ENCODE data around the gene EDC3. TPM values are rescaled to one million over a fixed set of nuclear protein-coding genes. Genes with fewer than 3 reads are reported as not detected.

The EDC3 gene
- total and polyA plus RNA-seq, 9 of the 15 experiments (the other 6 are each of a cell fraction or from before 2014, with no cell fraction given) = 11.7 to 63.9 (median 32.8) TPM

DNA sequence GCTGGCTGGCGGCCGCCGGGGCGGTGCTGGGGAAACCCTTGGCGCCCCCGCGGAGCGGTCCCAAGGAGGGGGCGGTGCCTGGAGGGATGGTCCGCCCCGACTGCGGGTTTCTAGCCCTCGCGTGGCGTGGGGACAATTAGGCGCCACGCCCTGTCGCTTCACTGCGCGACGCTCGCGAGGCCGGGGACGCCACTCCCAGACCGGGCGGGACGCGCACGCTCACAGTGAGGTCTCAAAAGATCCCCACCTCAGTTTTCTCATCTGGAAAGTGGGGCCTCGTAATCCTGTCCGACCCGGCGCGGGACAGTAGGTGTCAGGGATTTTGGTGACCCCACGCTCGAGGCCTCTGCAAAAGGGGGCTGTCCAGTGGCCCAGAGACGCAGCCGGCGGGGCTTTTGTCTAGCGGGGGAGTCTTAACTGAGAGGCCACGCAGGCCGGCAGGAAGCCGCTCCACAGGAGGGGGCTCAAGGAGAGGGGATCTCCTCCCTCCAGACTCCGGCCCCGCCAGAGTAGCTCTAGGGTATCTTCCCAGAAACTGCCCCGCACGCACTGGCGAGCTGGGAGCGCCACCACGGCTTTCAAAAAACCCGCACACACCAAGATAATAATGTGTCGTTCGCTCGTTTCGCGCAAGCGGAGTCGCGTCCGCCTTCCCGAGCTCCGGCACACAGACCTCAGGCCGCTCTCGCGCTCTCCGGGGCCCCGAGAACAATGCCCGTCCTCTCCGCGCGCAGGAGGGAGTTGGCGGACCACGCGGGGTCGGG is 80.9 kb downstream of the EDC3 start (continued):
- TF ChIP-seq HDAC3 (IDR thresholded peaks at IDR 0.05; ENCODE audit: borderline replicate concordance, partially characterized antibody) (no peak), FOSL1 (tag; conservative IDR thresholded peaks at IDR 0.05) (no peak), RHOXF2B (CRISPR knock-in tag; conservative IDR thresholded peaks at IDR 0.05) (no peak), RCOR1 (IDR thresholded peaks at IDR 0.05; ENCODE audit: borderline replicate concordance in 1 of 2, low read depth in 2 of 2, low read length in 2 of 2) (peak; percentile 11 to 86; a peak in 3 of 4 replicates), SETDB1 (IDR thresholded peaks at IDR 0.05; ENCODE audit: low read length) (no peak), HDAC8 (tag; IDR thresholded peaks at IDR 0.05) (no peak; the same call in 1 of the 2 replicates), RBM15 (IDR thresholded peaks at IDR 0.05; ENCODE audit: insufficient read depth, low read length) (no peak)
- TF ChIP-seq, protein P1, sequence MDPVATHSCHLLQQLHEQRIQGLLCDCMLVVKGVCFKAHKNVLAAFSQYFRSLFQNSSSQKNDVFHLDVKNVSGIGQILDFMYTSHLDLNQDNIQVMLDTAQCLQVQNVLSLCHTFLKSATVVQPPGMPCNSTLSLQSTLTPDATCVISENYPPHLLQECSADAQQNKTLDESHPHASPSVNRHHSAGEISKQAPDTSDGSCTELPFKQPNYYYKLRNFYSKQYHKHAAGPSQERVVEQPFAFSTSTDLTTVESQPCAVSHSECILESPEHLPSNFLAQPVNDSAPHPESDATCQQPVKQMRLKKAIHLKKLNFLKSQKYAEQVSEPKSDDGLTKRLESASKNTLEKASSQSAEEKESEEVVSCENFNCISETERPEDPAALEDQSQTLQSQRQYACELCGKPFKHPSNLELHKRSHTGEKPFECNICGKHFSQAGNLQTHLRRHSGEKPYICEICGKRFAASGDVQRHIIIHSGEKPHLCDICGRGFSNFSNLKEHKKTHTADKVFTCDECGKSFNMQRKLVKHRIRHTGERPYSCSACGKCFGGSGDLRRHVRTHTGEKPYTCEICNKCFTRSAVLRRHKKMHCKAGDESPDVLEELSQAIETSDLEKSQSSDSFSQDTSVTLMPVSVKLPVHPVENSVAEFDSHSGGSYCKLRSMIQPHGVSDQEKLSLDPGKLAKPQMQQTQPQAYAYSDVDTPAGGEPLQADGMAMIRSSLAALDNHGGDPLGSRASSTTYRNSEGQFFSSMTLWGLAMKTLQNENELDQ (CRISPR knock-in tag; IDR thresholded peaks at IDR 0.05; ENCODE audit: borderline replicate concordance) = no peak
- TF ChIP-seq, protein P2, sequence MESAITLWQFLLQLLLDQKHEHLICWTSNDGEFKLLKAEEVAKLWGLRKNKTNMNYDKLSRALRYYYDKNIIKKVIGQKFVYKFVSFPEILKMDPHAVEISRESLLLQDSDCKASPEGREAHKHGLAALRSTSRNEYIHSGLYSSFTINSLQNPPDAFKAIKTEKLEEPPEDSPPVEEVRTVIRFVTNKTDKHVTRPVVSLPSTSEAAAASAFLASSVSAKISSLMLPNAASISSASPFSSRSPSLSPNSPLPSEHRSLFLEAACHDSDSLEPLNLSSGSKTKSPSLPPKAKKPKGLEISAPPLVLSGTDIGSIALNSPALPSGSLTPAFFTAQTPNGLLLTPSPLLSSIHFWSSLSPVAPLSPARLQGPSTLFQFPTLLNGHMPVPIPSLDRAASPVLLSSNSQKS (CRISPR knock-in tag; IDR thresholded peaks at IDR 0.05) = no peak
- TF ChIP-seq, protein P3, sequence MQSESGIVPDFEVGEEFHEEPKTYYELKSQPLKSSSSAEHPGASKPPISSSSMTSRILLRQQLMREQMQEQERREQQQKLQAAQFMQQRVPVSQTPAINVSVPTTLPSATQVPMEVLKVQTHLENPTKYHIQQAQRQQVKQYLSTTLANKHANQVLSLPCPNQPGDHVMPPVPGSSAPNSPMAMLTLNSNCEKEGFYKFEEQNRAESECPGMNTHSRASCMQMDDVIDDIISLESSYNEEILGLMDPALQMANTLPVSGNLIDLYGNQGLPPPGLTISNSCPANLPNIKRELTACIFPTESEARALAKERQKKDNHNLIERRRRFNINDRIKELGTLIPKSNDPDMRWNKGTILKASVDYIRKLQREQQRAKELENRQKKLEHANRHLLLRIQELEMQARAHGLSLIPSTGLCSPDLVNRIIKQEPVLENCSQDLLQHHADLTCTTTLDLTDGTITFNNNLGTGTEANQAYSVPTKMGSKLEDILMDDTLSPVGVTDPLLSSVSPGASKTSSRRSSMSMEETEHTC (IDR thresholded peaks at IDR 0.05) = no peak
- TF ChIP-seq, protein P4, sequence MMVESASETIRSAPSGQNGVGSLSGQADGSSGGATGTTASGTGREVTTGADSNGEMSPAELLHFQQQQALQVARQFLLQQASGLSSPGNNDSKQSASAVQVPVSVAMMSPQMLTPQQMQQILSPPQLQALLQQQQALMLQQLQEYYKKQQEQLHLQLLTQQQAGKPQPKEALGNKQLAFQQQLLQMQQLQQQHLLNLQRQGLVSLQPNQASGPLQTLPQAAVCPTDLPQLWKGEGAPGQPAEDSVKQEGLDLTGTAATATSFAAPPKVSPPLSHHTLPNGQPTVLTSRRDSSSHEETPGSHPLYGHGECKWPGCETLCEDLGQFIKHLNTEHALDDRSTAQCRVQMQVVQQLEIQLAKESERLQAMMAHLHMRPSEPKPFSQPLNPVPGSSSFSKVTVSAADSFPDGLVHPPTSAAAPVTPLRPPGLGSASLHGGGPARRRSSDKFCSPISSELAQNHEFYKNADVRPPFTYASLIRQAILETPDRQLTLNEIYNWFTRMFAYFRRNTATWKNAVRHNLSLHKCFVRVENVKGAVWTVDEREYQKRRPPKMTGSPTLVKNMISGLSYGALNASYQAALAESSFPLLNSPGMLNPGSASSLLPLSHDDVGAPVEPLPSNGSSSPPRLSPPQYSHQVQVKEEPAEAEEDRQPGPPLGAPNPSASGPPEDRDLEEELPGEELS (CRISPR knock-in tag; IDR thresholded peaks at IDR 0.05; ENCODE audit: borderline replicate concordance) = no peak
- TF ChIP-seq, protein P5, sequence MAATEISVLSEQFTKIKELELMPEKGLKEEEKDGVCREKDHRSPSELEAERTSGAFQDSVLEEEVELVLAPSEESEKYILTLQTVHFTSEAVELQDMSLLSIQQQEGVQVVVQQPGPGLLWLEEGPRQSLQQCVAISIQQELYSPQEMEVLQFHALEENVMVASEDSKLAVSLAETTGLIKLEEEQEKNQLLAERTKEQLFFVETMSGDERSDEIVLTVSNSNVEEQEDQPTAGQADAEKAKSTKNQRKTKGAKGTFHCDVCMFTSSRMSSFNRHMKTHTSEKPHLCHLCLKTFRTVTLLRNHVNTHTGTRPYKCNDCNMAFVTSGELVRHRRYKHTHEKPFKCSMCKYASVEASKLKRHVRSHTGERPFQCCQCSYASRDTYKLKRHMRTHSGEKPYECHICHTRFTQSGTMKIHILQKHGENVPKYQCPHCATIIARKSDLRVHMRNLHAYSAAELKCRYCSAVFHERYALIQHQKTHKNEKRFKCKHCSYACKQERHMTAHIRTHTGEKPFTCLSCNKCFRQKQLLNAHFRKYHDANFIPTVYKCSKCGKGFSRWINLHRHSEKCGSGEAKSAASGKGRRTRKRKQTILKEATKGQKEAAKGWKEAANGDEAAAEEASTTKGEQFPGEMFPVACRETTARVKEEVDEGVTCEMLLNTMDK (IDR thresholded peaks at IDR 0.05; ENCODE audit: borderline replicate concordance, insufficient read depth, low read depth, low read length, poor library complexity, severe bottlenecking) = no peak
- TF ChIP-seq, protein P6, sequence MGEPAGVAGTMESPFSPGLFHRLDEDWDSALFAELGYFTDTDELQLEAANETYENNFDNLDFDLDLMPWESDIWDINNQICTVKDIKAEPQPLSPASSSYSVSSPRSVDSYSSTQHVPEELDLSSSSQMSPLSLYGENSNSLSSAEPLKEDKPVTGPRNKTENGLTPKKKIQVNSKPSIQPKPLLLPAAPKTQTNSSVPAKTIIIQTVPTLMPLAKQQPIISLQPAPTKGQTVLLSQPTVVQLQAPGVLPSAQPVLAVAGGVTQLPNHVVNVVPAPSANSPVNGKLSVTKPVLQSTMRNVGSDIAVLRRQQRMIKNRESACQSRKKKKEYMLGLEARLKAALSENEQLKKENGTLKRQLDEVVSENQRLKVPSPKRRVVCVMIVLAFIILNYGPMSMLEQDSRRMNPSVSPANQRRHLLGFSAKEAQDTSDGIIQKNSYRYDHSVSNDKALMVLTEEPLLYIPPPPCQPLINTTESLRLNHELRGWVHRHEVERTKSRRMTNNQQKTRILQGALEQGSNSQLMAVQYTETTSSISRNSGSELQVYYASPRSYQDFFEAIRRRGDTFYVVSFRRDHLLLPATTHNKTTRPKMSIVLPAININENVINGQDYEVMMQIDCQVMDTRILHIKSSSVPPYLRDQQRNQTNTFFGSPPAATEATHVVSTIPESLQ (CRISPR knock-in tag; IDR thresholded peaks at IDR 0.05) = peak; percentile 14; the same call in 1 of the 2 replicates

All from K562 (cell line).